SU-DHL-6 (cell line): ENCODE measurements around the gene ACSL6.

ENCODE experiments used
- H2AFZ ChIP-seq: fragments of 200-600 bp; sonication (generic); 2 replicates; pipeline ENCODE4 v1.6.1; 2014; ENCODE audit warnings: low read depth, mild to moderate bottlenecking, moderate library complexity, mixed read lengths, antibody characterized with exemption, low read length; ENCODE audit not compliant: severe bottlenecking
- H3F3A ChIP-seq: fragments of 200-600 bp; shearing (Covaris generic); 2 replicates; pipeline ENCODE4 v1.6.0; 2016; ENCODE audit warnings: antibody characterized with exemption, mild to moderate bottlenecking; ENCODE audit not compliant: insufficient read depth
- H3K27ac ChIP-seq: fragments of 200-600 bp; sonication (generic); 2 replicates; pipeline ENCODE4 v1.5.1; 2016; ENCODE audit warnings: low read depth, mild to moderate bottlenecking, low read length, moderate library complexity, mixed read lengths
- H3K27me3 ChIP-seq: fragments of 200-600 bp; sonication (generic), shearing (Covaris generic); 2 replicates; pipeline ENCODE4 v1.6.0; 2014; ENCODE audit warnings: mild to moderate bottlenecking, low read length
- H3K36me3 ChIP-seq: fragments of 200-600 bp; sonication (generic); 2 replicates; pipeline ENCODE4 v1.6.1; 2014; ENCODE audit warnings: mild to moderate bottlenecking, low read length, mixed read lengths
- H3K4me2 ChIP-seq: fragments of 300-600, 200-600 bp; shearing (Covaris generic), sonication (generic); 2 replicates; pipeline ENCODE4 v1.6.0; 2014; ENCODE audit warnings: low read length, low read depth, mild to moderate bottlenecking; ENCODE audit not compliant: poor library complexity, severe bottlenecking
- H3K4me3 ChIP-seq: fragments of 200-600 bp; sonication (generic); 2 replicates; pipeline ENCODE4 v1.5.1; 2014; ENCODE audit warnings: antibody characterized with exemption, low read length, mild to moderate bottlenecking, mixed read lengths; ENCODE audit not compliant: insufficient read depth, poor library complexity, severe bottlenecking
- H3K79me2 ChIP-seq: fragments of 200-600 bp; sonication (generic); 2 replicates; pipeline ENCODE4 v1.6.1; 2014; ENCODE audit warnings: mild to moderate bottlenecking, low read length, moderate library complexity; ENCODE audit not compliant: insufficient read depth
- H3K9ac ChIP-seq: fragments of 200-600 bp; sonication (generic); 2 replicates; pipeline ENCODE4 v1.7.0; 2014; ENCODE audit warnings: mild to moderate bottlenecking, low read length
- H3K9me2 ChIP-seq: fragments of 200-600 bp; sonication (generic); replicated peaks from 2 replicates; pipeline ENCODE4 v1.6.1; 2014; ENCODE audit warnings: low read length; ENCODE audit not compliant: insufficient read depth
- H3K9me3 ChIP-seq: fragments of 200-600 bp; sonication (generic); 2 replicates; pipeline ENCODE4 v1.6.1; 2014; ENCODE audit warnings: low read length, mixed read lengths; ENCODE audit not compliant: insufficient read depth
- H4K20me1 ChIP-seq: fragments of 200-600 bp; sonication (generic); 2 replicates; pipeline ENCODE4 v1.6.1; 2014; ENCODE audit warnings: low read depth, mild to moderate bottlenecking, antibody characterized with exemption, low read length, moderate library complexity, mixed read lengths
- EZH2phosphoT487 ChIP-seq: fragments of 200-600 bp; sonication (generic), shearing (Covaris generic); conservative IDR thresholded peaks from 2 replicates; pipeline ENCODE4 v1.6.1; 2018; ENCODE audit warnings: mild to moderate bottlenecking, antibody characterized with exemption, low read length, moderate library complexity, mixed read lengths
- TF ChIP-seq, protein P1 (sequence below): fragments of 200-600 bp; sonication (generic); IDR thresholded peaks from one replicate; pipeline ENCODE4 v1.5.1; 2017; ENCODE audit warnings: antibody characterized with exemption, mild to moderate bottlenecking, low read length, moderate library complexity; ENCODE audit not compliant: insufficient read depth, poor library complexity, severe bottlenecking

Gene ACSL6

GRCh38 chr5:131999041-131999440, 12.4 kb downstream of the ACSL6 start:
- no peaks in the 10 kb centered on the region for H3K9me3 ChIP-seq
- TF ChIP-seq, protein P1, sequence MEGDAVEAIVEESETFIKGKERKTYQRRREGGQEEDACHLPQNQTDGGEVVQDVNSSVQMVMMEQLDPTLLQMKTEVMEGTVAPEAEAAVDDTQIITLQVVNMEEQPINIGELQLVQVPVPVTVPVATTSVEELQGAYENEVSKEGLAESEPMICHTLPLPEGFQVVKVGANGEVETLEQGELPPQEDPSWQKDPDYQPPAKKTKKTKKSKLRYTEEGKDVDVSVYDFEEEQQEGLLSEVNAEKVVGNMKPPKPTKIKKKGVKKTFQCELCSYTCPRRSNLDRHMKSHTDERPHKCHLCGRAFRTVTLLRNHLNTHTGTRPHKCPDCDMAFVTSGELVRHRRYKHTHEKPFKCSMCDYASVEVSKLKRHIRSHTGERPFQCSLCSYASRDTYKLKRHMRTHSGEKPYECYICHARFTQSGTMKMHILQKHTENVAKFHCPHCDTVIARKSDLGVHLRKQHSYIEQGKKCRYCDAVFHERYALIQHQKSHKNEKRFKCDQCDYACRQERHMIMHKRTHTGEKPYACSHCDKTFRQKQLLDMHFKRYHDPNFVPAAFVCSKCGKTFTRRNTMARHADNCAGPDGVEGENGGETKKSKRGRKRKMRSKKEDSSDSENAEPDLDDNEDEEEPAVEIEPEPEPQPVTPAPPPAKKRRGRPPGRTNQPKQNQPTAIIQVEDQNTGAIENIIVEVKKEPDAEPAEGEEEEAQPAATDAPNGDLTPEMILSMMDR: no peak
- no peak for TF ChIP-seq EZH2phosphoT487
- no peaks in the 10 kb centered on the region for H3F3A ChIP-seq
- H2AFZ ChIP-seq: no peak overlapping the region
- no peaks in the 10 kb centered on the region for H3K27me3 ChIP-seq
- H3K27ac ChIP-seq: no peak overlapping the region
- H4K20me1 ChIP-seq: no peaks in the 10 kb centered on the region
- no peak overlapping the region for H3K9ac ChIP-seq
- H3K79me2 ChIP-seq: no peaks in the 10 kb centered on the region
- H3K4me3 ChIP-seq: no peak overlapping the region
- no peaks in the 10 kb centered on the region for H3K9me2 ChIP-seq
- H3K36me3 ChIP-seq: no peaks in the 10 kb centered on the region
- H3K4me2 ChIP-seq: no peak overlapping the region

- Histone ChIP-seq H3K9me2 (no peaks in the 10 kb centered on the region), H3K79me2 (no peaks in the 10 kb centered on the region), H3F3A (no peaks in the 10 kb centered on the region), H3K4me3 (no peak overlapping the region), H3K4me2 (no peak overlapping the region), H3K27ac (no peak overlapping the region), H2AFZ (no peak overlapping the region), H4K20me1 (no peaks in the 10 kb centered on the region), H3K36me3 (no peaks in the 10 kb centered on the region), H3K9me3 (no peaks in the 10 kb centered on the region), H3K9ac (no peak overlapping the region), H3K27me3 (no peaks in the 10 kb centered on the region)
- TF ChIP-seq, protein P1: no peak
- TF ChIP-seq EZH2phosphoT487: no peak
Measured at GRCh38 chr5:131998431-131999040, 12.9 kb downstream of the ACSL6 start.

DNA sequence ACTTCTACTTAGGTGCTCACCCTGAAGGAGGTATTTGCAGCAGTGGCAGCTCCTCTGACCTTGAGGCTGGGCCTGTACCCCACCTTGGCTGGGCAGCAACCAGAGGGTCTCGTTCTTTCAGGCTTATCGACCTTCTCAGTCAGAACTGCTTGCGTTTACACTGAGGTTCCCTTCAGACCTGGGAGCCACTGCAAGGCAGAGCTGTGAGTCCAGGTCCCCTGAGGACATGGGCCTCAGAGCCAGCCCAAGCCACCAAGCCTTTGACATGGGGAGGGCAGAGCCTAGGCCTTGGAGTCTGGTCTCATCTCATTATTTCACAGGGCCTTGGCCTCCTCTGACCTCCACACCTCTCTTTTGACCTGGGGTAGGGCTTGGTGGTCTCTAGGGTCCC, 13.7 kb downstream of the ACSL6 start:
- Histone ChIP-seq H3F3A (no peaks in the 10 kb centered on the region), H3K9me2 (no peaks in the 10 kb centered on the region), H2AFZ (no peak overlapping the region), H3K27ac (no peak overlapping the region), H3K27me3 (no peaks in the 10 kb centered on the region), H3K9me3 (no peaks in the 10 kb centered on the region), H3K4me3 (no peak overlapping the region), H3K9ac (no peak overlapping the region), H3K36me3 (no peaks in the 10 kb centered on the region), H3K4me2 (no peak overlapping the region), H4K20me1 (no peaks in the 10 kb centered on the region), H3K79me2 (no peaks in the 10 kb centered on the region)
- TF ChIP-seq, protein P1: no peak
- TF ChIP-seq EZH2phosphoT487: no peak
